Measurements from ENCODE around the gene FOXP4.

The FOXP4 gene

GRCh38 chr6:41566961-41567360 lies 20.8 kb downstream of the FOXP4 start:
- DNase-seq: no peak

GRCh38 chr6:41567684-41568083 lies 21.5 kb downstream of the FOXP4 start:
- DNase-seq: no peak

- no peak for DNase-seq
Measured at GRCh38 chr6:41568202-41568584, 22.0 kb downstream of the FOXP4 start.

- no peak for DNase-seq
Measured at GRCh38 chr6:41568585-41569384, 22.6 kb downstream of the FOXP4 start.

GRCh38 chr6:41570259-41570615 lies 24.1 kb downstream of the FOXP4 start:
- DNase-seq: no peak

GRCh38 chr6:41571021-41571780 lies 25.0 kb downstream of the FOXP4 start:
- no peak for DNase-seq

- no peak for DNase-seq
Measured at GRCh38 chr6:41572613-41573012, 26.4 kb downstream of the FOXP4 start.

- no peak for DNase-seq
Measured at GRCh38 chr6:41573276-41573675, 27.1 kb downstream of the FOXP4 start.

GRCh38 chr6:41573985-41574384 lies 27.8 kb downstream of the FOXP4 start:
- DNase-seq: no peak

GRCh38 chr6:41575598-41575997 lies 29.4 kb downstream of the FOXP4 start:
- DNase-seq: no peak

- no peak for DNase-seq
Measured at GRCh38 chr6:41576667-41577066, 30.5 kb downstream of the FOXP4 start.

- DNase-seq: no peak
Measured at GRCh38 chr6:41577356-41578216, 31.4 kb downstream of the FOXP4 start.

GRCh38 chr6:41578217-41579087 lies 32.3 kb downstream of the FOXP4 start:
- no peak for DNase-seq

GRCh38 chr6:41579088-41579610 lies 33.0 kb downstream of the FOXP4 start:
- DNase-seq: no peak

GRCh38 chr6:41580690-41581089 lies 34.5 kb downstream of the FOXP4 start:
- no peak for DNase-seq

- DNase-seq: no peak
Measured at GRCh38 chr6:41581381-41581991, 35.3 kb downstream of the FOXP4 start.

- DNase-seq: no peak
Measured at GRCh38 chr6:41582540-41582939, 36.4 kb downstream of the FOXP4 start.

- DNase-seq: no peak
Measured at GRCh38 chr6:41583565-41583964, 37.4 kb downstream of the FOXP4 start.

- no peak for DNase-seq
Measured at GRCh38 chr6:41584205-41584604, 38.0 kb downstream of the FOXP4 start.

- DNase-seq: no peak
Measured at GRCh38 chr6:41584668-41585205, 38.6 kb downstream of the FOXP4 start.

- no peak for DNase-seq
Measured at GRCh38 chr6:41585605-41586004, 39.4 kb downstream of the FOXP4 start.

Data from stimulated activated CD4-positive, alpha-beta T cell treated with anti-CD3 and anti-CD28 coated beads, Interleukin-2, amount 100 ng/mL, for 48 hours (primary cell).